Left ventricle myocardium inferior (tissue), 1 donor: Measurements from ENCODE around the gene FGD2. TPM values are rescaled to one million over a fixed set of nuclear protein-coding genes. Genes with fewer than 3 reads are reported as not detected.

Experiments used
- DNase-seq: peaks from one replicate; pipeline ENCODE4 v3.0.0-alpha.2; 2020
- H3K27ac ChIP-seq: fragments of 200-600 bp; replicated peaks from 2 replicates; pipeline ENCODE4 v1.8.0; 2021
- H3K27me3 ChIP-seq: fragments of 200-600 bp; 2 replicates; pipeline ENCODE4 v1.8.0; 2021; ENCODE audit warnings: low read depth
- H3K36me3 ChIP-seq: fragments of 200-600 bp; 2 replicates; pipeline ENCODE4 v1.8.0; 2021
- H3K4me1 ChIP-seq: fragments of 200-600 bp; 2 replicates; pipeline ENCODE4 v1.8.0; 2021
- H3K4me3 ChIP-seq: fragments of 200-600 bp; 2 replicates; pipeline ENCODE4 v1.8.0; 2021; ENCODE audit warnings: mild to moderate bottlenecking, moderate library complexity
- H3K9me3 ChIP-seq: fragments of 200-600 bp; replicated peaks from 2 replicates; pipeline ENCODE4 v1.8.0; 2021
- intact Hi-C: fragments of 100-400 bp; cut with micrococcal nuclease; formaldehyde crosslinking; loops from one replicate; pipeline ENCODE4 v1.11.0; 2022
- total RNA-seq: library from RNA; stranded (reverse); fragmentation: NEBNext Ultra II Directional; extraction: Animal tissue kit (Norgen Biotek cat#: 25700); gene quantifications from one replicate; pipeline ENCODE4 v1.2.1, GENCODE V29; 2021
- TF ChIP-seq, protein P1 (sequence below): fragments of 200-600 bp; IDR thresholded peaks from 2 replicates; pipeline ENCODE4 v1.8.0; 2021; ENCODE audit warnings: antibody characterized with exemption, mild to moderate bottlenecking, borderline replicate concordance
- donor health status: DM: no; HTN: yes; CAD: no; lungs with severe emphysema.

The FGD2 gene
- total RNA-seq, 1 donor from 2014 or later: 6.0 TPM

DNA sequence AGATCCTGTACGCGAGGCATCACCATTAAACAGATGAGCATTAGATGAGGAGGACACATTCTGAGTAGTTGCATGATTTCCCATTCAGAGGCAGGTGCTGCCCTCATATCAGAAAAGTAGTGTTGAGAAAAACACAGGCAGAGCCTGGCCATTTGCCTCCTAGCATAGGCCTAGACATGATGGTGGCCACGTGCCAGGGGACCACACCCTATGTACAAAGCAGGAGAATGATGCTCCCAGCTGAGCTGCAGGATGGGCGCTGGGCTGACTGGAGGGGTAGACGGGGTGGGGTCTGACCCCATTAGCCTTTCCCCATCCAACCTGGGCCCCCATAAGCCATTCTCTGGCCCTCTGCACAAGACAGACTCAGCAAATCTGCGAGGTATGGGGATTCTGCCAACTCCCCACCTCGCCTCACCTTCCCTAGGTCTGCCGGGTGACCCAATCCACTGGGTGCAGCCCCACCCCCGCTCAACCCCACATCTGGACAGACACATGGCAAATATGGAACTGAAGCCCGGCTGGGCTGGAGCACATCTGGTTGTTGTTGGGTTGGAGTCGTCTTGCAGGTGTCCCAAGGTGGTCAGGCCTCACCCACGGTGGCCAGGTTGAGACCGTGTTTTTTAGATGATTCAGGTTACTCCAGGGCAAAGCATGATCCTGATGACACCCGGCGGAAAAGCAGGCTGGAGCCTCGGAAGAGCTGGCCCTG is 37.0 kb upstream of the FGD2 start:
- H3K4me3 ChIP-seq: no peak overlapping the region
- intact Hi-C loops: no loop called here
- peak; percentile 62 for DNase-seq
- no peaks in the 10 kb centered on the region for H3K27me3 ChIP-seq
- TF ChIP-seq, protein P1, sequence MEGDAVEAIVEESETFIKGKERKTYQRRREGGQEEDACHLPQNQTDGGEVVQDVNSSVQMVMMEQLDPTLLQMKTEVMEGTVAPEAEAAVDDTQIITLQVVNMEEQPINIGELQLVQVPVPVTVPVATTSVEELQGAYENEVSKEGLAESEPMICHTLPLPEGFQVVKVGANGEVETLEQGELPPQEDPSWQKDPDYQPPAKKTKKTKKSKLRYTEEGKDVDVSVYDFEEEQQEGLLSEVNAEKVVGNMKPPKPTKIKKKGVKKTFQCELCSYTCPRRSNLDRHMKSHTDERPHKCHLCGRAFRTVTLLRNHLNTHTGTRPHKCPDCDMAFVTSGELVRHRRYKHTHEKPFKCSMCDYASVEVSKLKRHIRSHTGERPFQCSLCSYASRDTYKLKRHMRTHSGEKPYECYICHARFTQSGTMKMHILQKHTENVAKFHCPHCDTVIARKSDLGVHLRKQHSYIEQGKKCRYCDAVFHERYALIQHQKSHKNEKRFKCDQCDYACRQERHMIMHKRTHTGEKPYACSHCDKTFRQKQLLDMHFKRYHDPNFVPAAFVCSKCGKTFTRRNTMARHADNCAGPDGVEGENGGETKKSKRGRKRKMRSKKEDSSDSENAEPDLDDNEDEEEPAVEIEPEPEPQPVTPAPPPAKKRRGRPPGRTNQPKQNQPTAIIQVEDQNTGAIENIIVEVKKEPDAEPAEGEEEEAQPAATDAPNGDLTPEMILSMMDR: no peak
- peaks cover 67% of the 10 kb centered on the region for H3K36me3 ChIP-seq
- peak overlapping the region; percentile 85 for H3K27ac ChIP-seq
- H3K4me1 ChIP-seq: peaks cover 87% of the 10 kb centered on the region
- no peaks in the 10 kb centered on the region for H3K9me3 ChIP-seq

DNA sequence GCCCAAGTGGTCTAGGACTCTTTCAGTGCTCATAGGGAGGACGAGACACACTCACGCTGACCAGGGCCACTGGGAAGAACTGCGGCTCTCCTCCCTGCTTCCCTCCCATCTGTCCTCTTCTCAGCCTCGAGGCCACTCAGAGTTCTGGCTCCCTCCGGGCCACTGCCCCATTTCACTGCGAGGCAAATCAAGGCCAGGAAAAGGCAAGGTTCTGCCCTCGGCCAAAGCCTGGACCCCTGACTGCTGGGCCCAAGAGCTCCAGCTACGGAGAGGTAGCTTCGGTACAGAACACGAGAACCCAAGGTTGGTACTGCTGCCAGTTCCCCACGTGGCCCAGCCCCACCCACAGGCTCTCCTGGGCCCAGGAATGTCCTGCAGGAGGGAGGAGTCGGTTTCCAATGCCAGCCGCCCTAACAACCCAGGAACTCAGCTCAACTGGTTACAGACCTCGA is 36.2 kb upstream of the FGD2 start:
- intact Hi-C loops: no loop called here
- peaks cover 75% of the 10 kb centered on the region for H3K36me3 ChIP-seq
- peak overlapping the region; percentile 85 for H3K27ac ChIP-seq
- H3K4me1 ChIP-seq: peaks cover 87% of the 10 kb centered on the region
- H3K27me3 ChIP-seq: no peaks in the 10 kb centered on the region
- no peak for DNase-seq
- no peak overlapping the region for H3K4me3 ChIP-seq
- no peaks in the 10 kb centered on the region for H3K9me3 ChIP-seq
- TF ChIP-seq, protein P1: no peak

DNA sequence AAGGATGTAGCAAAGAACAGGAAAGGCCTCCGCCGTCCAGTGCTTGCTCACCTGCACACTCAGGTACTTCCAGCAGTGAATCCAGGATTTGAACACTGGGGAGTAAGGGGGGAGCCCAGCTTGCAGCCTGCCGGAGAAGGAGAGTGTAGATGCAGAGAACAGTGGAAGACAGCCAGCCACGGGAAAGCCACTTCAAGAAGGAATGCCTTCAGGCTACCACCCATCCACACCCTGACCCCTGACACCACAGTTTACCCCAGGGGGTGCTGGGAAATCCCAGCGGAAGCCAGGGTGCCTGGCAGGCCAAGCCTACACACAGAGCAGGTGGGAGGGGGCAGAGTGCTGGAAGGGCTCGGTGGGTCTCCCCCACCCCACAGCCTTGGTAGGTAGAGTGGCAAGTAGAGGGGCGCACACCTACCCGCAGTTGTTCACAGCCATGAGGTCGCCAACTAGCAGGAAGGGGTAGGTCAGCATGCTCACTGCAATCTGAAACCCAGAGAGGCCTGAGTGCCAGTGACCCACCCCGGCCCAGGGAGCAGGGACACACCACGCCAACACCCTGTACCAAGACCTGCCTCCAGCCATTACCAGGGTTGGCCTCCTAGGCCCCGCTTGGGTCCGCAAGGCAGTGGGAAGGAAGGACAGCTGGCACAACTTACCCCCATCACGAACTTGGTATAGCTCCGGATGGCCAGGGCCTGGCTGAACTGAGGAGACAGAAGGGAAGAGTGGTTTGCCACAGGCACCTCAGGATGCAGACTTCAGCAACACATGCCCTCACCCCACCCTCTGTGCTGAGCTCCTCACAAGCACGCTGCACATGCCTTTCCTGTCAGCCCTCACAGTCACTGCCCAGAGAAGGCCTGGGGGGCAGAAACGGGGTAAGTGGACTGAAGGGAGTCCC is 35.2 kb upstream of the FGD2 start:
- TF ChIP-seq, protein P1: no peak
- peaks cover 85% of the 10 kb centered on the region for H3K36me3 ChIP-seq
- H3K4me3 ChIP-seq: no peak overlapping the region
- DNase-seq: no peak
- peaks cover 87% of the 10 kb centered on the region for H3K4me1 ChIP-seq
- no peaks in the 10 kb centered on the region for H3K9me3 ChIP-seq
- peak overlapping the region; percentile 85 for H3K27ac ChIP-seq
- intact Hi-C loops: loop anchor here (10.0 kb wide), 1 partner anchor 75 kb away; no protein-coding TSS in a partner anchor
- H3K27me3 ChIP-seq: no peaks in the 10 kb centered on the region

DNA sequence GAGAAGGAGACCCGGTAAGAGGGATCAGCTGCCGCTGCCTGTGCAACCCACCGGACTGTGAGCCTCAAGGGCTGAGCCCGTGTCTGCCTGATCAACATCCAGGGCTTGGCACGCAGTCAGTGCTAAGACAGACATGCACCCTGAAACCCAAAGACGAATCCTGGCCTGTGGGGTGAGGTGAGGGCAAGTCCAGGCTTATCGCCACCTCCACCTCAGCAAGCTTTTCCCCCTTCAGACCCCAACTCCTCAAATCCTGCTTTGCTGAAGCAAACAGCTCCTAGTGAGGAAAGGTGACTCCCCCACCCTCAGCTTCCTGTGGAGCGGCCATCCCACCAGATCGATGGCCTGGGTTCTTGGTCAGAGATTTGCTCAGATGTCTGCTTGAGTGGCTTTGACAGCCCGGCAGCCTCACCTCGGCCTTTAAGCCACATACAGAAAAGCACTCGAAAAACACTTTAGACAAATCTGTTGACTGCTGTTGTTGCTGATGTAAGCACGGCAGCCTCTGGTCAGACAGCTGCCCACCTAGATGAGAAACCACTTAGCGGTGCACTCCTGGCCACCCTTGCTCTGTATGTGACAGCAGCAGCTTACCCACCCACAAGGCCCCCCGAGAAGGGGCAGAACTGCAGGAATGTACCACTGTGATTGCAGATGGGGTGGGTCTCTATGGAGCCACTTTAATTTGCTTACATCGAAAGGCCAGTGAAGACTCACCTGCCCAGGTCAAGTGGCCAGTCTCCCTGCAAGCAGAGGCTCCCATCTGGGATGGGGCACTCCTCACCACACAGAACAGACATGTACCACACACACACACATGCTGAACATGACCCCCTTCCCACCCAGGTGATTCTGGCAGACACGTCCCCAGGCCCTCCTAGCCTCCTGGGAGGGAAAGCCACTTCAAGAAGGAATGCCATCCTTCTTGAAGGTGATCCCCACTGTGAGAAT is 34.3 kb upstream of the FGD2 start:
- no peak overlapping the region for H3K4me3 ChIP-seq
- no peaks in the 10 kb centered on the region for H3K27me3 ChIP-seq
- H3K4me1 ChIP-seq: peaks cover 94% of the 10 kb centered on the region
- no peak for DNase-seq
- no peaks in the 10 kb centered on the region for H3K9me3 ChIP-seq
- intact Hi-C loops: loop anchor here (10.0 kb wide), 1 partner anchor 76 kb away; no protein-coding TSS in a partner anchor
- H3K27ac ChIP-seq: peak overlapping the region; percentile 85
- TF ChIP-seq, protein P1: no peak
- H3K36me3 ChIP-seq: peaks cover 94% of the 10 kb centered on the region
